ENCODE data around the gene FAXDC2.

GRCh38 chr5:154831451-154831850, 19.0 kb downstream of the FAXDC2 start:
- TF ChIP-seq CTCF (conservative IDR thresholded peaks at IDR 0.05 in 1 of 2, IDR thresholded peaks at IDR 0.05 in 1 of 2; ENCODE audit: low read depth in 1 of 2, low read length in 2 of 2) = no peak
- no peak for TF ChIP-seq EZH2 (IDR thresholded peaks at IDR 0.05; ENCODE audit: low read length, missing control alignments)

Measured in fibroblast of lung (primary cell).